MM.1S (cell line): ENCODE measurements around the gene TIPRL.

Source experiments
- DNase-seq: peaks from one replicate; pipeline ENCODE4 v3.0.0-alpha.2; 2015
- H2AFZ ChIP-seq: fragments of 300-600 bp; sonication (generic); 2 replicates; pipeline ENCODE4 v1.6.0; 2016; ENCODE audit warnings: antibody characterized with exemption, low read length
- H3F3A ChIP-seq: fragments of 300-600 bp; sonication (generic); 2 replicates; pipeline ENCODE4 v1.6.1; 2016; ENCODE audit warnings: mild to moderate bottlenecking, antibody characterized with exemption, low read length, moderate library complexity, mixed read lengths; ENCODE audit not compliant: insufficient read depth
- H3K27ac ChIP-seq: fragments of 300-600 bp; sonication (generic); 2 replicates; pipeline ENCODE4 v1.5.1; 2016; ENCODE audit warnings: mild to moderate bottlenecking, low read length
- H3K27me3 ChIP-seq: fragments of 300-600 bp; sonication (generic); replicated peaks from 2 replicates; pipeline ENCODE4 v1.6.0; 2016; ENCODE audit warnings: low read length; ENCODE audit not compliant: insufficient read depth
- H3K36me3 ChIP-seq: fragments of 300-600 bp; sonication (generic); replicated peaks from 2 replicates; pipeline ENCODE4 v1.6.1; 2016; ENCODE audit warnings: mild to moderate bottlenecking, low read length, mixed read lengths; ENCODE audit not compliant: insufficient read depth
- H3K4me1 ChIP-seq: fragments of 300-600 bp; sonication (generic); 2 replicates; pipeline ENCODE4 v1.6.1; 2016; ENCODE audit warnings: low read length, mixed read lengths
- H3K4me2 ChIP-seq: fragments of 300-600 bp; sonication (generic); 2 replicates; pipeline ENCODE4 v1.6.0; 2016; ENCODE audit warnings: low read depth, low read length
- H3K4me3 ChIP-seq: fragments of 300-600 bp; sonication (generic); 2 replicates; pipeline ENCODE4 v1.5.1; 2016; ENCODE audit warnings: low read length, mixed read lengths
- H3K79me2 ChIP-seq: fragments of 300-600 bp; sonication (generic); 2 replicates; pipeline ENCODE4 v1.6.1; 2016; ENCODE audit warnings: mixed run types, low read length, mixed read lengths
- H3K9ac ChIP-seq: fragments of 300-600 bp; sonication (generic); 2 replicates; pipeline ENCODE4 v1.6.1; 2016; ENCODE audit warnings: low read length, mixed read lengths
- H3K9me2 ChIP-seq: fragments of 300-600 bp; sonication (generic); replicated peaks from 2 replicates; pipeline ENCODE4 v1.6.1; 2016; ENCODE audit warnings: mild to moderate bottlenecking, low read length, mixed read lengths; ENCODE audit not compliant: insufficient read depth
- H3K9me3 ChIP-seq: fragments of 300-600 bp; sonication (generic); replicated peaks from 2 replicates; pipeline ENCODE4 v1.6.1; 2016; ENCODE audit warnings: mild to moderate bottlenecking, low read length, mixed read lengths; ENCODE audit not compliant: insufficient read depth
- H4K20me1 ChIP-seq: fragments of 300-600 bp; sonication (generic); 2 replicates; pipeline ENCODE4 v1.6.1; 2016; ENCODE audit warnings: mild to moderate bottlenecking, low read length, moderate library complexity, mixed read lengths; ENCODE audit not compliant: insufficient read depth
- EZH2 ChIP-seq: fragments of 300-600 bp; sonication (generic); optimal IDR thresholded peaks from 2 replicates; pipeline ENCODE3; 2017; ENCODE audit warnings: low read depth, mild to moderate bottlenecking, antibody characterized with exemption, low read length, mixed read lengths
- EZH2phosphoT487 ChIP-seq: fragments of 300-600 bp; sonication (generic); IDR thresholded peaks from 2 replicates; pipeline ENCODE4 v1.6.1; 2018; ENCODE audit warnings: antibody characterized with exemption, low read length
- TF ChIP-seq, protein P1 (sequence below): fragments of 300-600 bp; sonication (generic); IDR thresholded peaks from 2 replicates; pipeline ENCODE4 v1.5.1; 2016; ENCODE audit warnings: antibody characterized with exemption, low read length, mixed read lengths

The TIPRL gene

DNA sequence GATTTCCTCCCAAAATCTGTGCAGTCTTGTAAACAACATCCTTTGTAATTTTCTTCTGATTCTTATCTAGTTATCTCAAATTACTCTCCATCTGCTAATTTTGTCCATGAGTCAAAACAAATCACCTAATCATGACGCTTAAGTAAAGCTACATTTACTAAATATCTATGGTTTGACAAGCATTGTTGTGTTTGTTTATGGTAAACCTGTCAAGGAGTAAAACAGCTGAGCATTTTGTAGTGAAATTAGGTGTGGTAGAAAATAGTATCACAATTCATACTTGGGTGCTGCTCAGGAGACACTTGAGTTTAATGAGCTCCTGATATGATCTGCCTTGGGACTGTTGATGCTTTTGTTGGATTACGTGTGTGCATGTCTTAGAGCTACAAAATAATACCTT lies 11.6 kb downstream of the TIPRL start:
- no peak overlapping the region for H2AFZ ChIP-seq
- no peak for TF ChIP-seq EZH2phosphoT487
- TF ChIP-seq, protein P1, sequence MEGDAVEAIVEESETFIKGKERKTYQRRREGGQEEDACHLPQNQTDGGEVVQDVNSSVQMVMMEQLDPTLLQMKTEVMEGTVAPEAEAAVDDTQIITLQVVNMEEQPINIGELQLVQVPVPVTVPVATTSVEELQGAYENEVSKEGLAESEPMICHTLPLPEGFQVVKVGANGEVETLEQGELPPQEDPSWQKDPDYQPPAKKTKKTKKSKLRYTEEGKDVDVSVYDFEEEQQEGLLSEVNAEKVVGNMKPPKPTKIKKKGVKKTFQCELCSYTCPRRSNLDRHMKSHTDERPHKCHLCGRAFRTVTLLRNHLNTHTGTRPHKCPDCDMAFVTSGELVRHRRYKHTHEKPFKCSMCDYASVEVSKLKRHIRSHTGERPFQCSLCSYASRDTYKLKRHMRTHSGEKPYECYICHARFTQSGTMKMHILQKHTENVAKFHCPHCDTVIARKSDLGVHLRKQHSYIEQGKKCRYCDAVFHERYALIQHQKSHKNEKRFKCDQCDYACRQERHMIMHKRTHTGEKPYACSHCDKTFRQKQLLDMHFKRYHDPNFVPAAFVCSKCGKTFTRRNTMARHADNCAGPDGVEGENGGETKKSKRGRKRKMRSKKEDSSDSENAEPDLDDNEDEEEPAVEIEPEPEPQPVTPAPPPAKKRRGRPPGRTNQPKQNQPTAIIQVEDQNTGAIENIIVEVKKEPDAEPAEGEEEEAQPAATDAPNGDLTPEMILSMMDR = no peak
- no peak for TF ChIP-seq EZH2
- no peak for DNase-seq
- H3K4me2 ChIP-seq = no peak overlapping the region
- H3K27me3 ChIP-seq = no peaks in the 10 kb centered on the region
- no peaks in the 10 kb centered on the region for H3K9me2 ChIP-seq
- no peaks in the 10 kb centered on the region for H4K20me1 ChIP-seq
- no peaks in the 10 kb centered on the region for H3K4me1 ChIP-seq
- H3K4me3 ChIP-seq = no peak overlapping the region
- peaks cover 5% of the 10 kb centered on the region; the same call in 1 of the 2 replicates for H3K36me3 ChIP-seq
- no peak overlapping the region for H3K27ac ChIP-seq
- H3K9me3 ChIP-seq = no peaks in the 10 kb centered on the region
- no peaks in the 10 kb centered on the region for H3F3A ChIP-seq
- peaks cover 8% of the 10 kb centered on the region; the same call in 1 of the 2 replicates for H3K79me2 ChIP-seq
- no peak overlapping the region for H3K9ac ChIP-seq

DNA sequence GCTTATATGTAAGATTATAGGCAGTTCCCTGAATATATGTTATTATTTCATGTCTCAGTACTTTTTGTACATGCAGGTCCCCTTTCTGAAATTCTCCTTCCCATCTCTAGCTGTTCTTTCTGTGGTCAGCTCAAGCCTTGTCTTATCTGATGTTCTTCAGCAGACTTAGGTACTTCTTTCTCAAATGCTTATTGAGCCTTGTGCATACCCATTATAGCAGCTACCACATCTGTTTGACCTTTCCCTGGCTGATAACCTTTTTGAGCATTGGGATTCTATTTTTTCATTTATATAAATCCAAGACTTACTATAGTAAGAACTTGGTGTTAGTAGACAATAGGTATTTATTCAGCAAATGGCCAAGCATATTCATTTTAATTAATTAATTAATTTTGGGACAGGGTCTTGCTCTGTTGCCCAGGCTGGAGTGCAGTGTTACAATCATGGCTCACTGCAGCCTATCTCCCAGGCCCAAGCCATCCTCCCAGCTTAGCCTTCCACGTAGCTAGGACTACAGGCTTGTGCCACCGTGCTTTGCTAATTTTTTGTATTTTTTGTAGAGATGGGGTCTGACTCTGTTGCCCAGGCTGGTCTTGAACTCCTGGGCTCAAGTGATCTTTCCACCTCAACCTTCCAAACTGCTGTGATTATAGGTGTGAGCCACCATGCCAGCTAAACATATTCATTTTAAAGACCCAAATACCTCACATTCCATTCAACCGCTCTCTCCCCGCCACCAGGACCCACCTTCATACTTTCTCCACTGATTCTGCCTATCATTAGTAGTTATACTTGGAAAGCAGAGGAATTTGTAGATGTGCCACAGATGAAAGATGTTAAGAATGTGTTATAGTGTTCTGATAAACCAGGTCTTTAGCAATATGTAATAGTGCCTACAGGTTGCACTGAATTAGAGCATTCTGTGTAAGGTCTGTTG lies 16.7 kb downstream of the TIPRL start:
- TF ChIP-seq EZH2 = no peak
- TF ChIP-seq, protein P1 = no peak
- TF ChIP-seq EZH2phosphoT487 = no peak
- H3K4me1 ChIP-seq = peaks cover 6% of the 10 kb centered on the region
- no peak overlapping the region for H3K4me2 ChIP-seq

DNA sequence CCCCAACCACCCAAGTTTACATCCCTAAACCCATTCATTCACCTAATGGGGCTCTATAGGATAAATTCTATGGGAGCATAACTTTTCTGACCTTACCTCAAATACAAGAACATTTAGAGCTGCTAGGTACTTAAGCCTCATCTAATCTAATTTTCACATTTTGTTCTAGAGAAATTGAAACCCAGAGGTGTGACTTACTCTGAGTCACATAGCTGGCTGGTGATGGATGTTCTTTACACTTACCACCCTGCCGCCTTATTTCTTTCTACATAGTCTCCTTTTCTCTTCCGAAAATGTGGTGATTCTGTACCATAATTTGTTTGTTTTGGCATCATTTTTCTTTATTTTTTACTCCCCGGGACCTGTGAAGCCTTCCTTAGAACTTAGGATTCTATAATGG lies 20.3 kb downstream of the TIPRL start:
- no peak overlapping the region for H2AFZ ChIP-seq
- peaks cover 6% of the 10 kb centered on the region for H3K4me1 ChIP-seq
- H3F3A ChIP-seq = no peaks in the 10 kb centered on the region
- H3K9me2 ChIP-seq = no peaks in the 10 kb centered on the region
- DNase-seq = no peak
- H3K27me3 ChIP-seq = no peaks in the 10 kb centered on the region
- H4K20me1 ChIP-seq = no peaks in the 10 kb centered on the region
- TF ChIP-seq, protein P1 = no peak
- no peak for TF ChIP-seq EZH2phosphoT487
- TF ChIP-seq EZH2 = no peak
- no peaks in the 10 kb centered on the region for H3K9me3 ChIP-seq
- H3K9ac ChIP-seq = no peak overlapping the region
- no peak overlapping the region for H3K27ac ChIP-seq
- peaks cover 4% of the 10 kb centered on the region; the same call in 1 of the 2 replicates for H3K36me3 ChIP-seq
- H3K79me2 ChIP-seq = no peaks in the 10 kb centered on the region
- H3K4me3 ChIP-seq = no peak overlapping the region
- H3K4me2 ChIP-seq = no peak overlapping the region

More for the DNA sequence above, 16.7 kb downstream of the TIPRL start:
- no peak overlapping the region for H3K27ac ChIP-seq
- H2AFZ ChIP-seq = no peak overlapping the region
- H3K4me3 ChIP-seq = no peak overlapping the region
- H3K9ac ChIP-seq = no peak overlapping the region
- no peaks in the 10 kb centered on the region for H4K20me1 ChIP-seq
- H3K79me2 ChIP-seq = no peaks in the 10 kb centered on the region
- DNase-seq = no peak
- H3K27me3 ChIP-seq = no peaks in the 10 kb centered on the region
- no peaks in the 10 kb centered on the region for H3K9me2 ChIP-seq
- H3F3A ChIP-seq = no peaks in the 10 kb centered on the region
- no peaks in the 10 kb centered on the region for H3K9me3 ChIP-seq
- H3K36me3 ChIP-seq = peaks cover 9% of the 10 kb centered on the region; the same call in 1 of the 2 replicates
